Measurements from ENCODE around the gene TMEM115. TPM values are rescaled to one million over a fixed set of nuclear protein-coding genes. Genes with fewer than 3 reads are reported as not detected.

TMEM115 gene
- total and polyA plus RNA-seq, 9 of the 15 experiments (the other 6 are each of a cell fraction or from before 2014, with no cell fraction given): 1.6 to 26.9 (median 14.1) TPM

GRCh38 chr3:50375258-50375931, 16.1 kb upstream of the TMEM115 start:
- WGBS (ENCODE audit: insufficient coverage, low coverage, missing lambda C conversion rate): 5% methylated on average over 5 of the region's 7 CpGs
- no peaks in the 10 kb centered on the region for H4K20me1 ChIP-seq (replicated peaks; ENCODE audit: control insufficient read depth, insufficient read depth, low read length)
- FAIRE-seq (no peak), ATAC-seq (peak; percentile 52; the same call in 2 of the 3 replicates), DNase-seq (ENCODE audit: extremely low read depth in 1 of 4, low spot score in 3 of 4) (peak in 2 of 4 experiments; percentile 41)
- intact Hi-C loops (cut with micrococcal nuclease): no loop called here
- no peak overlapping the region for H3K27ac ChIP-seq (ENCODE audit: extremely low read depth, low read depth, low read length)
- H3K27me3 ChIP-seq (ENCODE audit: control insufficient read depth in 2 of 2, insufficient read depth in 2 of 2, low read length in 2 of 2): peaks cover 0 to 9% of the 10 kb centered on the region in 2 experiments; a peak in 1 of 5 replicates
- CTCF ChIA-PET (ENCODE audit: low intra/inter-chr PET ratio): interaction anchor here (1.9 kb wide), 1 partner anchor 13 kb away, joined by 4 read pairs; no protein-coding TSS in a partner anchor
- no peak overlapping the region for H3K4me3 ChIP-seq
- H3K4me1 ChIP-seq (replicated peaks in 1 of 2; ENCODE audit: control insufficient read depth in 2 of 2, insufficient read depth in 2 of 2, low read length in 2 of 2): peaks cover 12 to 38% of the 10 kb centered on the region in 2 experiments; a peak in 4 of 5 replicates
- in situ Hi-C loops (cut with MboI): no loop called here
- H3K4me2 ChIP-seq (ENCODE audit: insufficient read depth, low read length): no peak overlapping the region
- H3K79me2 ChIP-seq (ENCODE audit: control insufficient read depth, insufficient read depth, low read length): no peaks in the 10 kb centered on the region
- POLR2A ChIA-PET: interaction anchor here (0.6 kb wide), 1 partner anchor 214 kb away, joined by 3 read pairs; no protein-coding TSS in a partner anchor
- no peaks in the 10 kb centered on the region for H3K9me3 ChIP-seq (replicated peaks; ENCODE audit: control insufficient read depth, insufficient read depth, low read depth, low read length)
- TF ChIP-seq CTCF (IDR thresholded peaks at IDR 0.05 in 2 of 3, conservative IDR thresholded peaks at IDR 0.05 in 1 of 3; ENCODE audit: insufficient read depth in 2 of 3, low read depth in 1 of 3, low read length in 3 of 3): peak in 2 of 3 experiments; percentile 20 to 22; a peak in 1 of 6 replicates
- no peak for TF ChIP-seq ATF4 (CRISPR knock-in tag; IDR thresholded peaks at IDR 0.05)
- H2AFZ ChIP-seq (ENCODE audit: low read depth, low read length): no peak overlapping the region
- H3K9ac ChIP-seq (ENCODE audit: insufficient read depth in 1 of 2, low read depth in 2 of 2, low read length in 2 of 2): peak overlapping the region in 1 of 2 experiments; percentile 17; a peak in 2 of 4 replicates
- no peaks in the 10 kb centered on the region for H3K9me1 ChIP-seq (ENCODE audit: control insufficient read depth, insufficient read depth, low read length)
- H3K36me3 ChIP-seq (ENCODE audit: control insufficient read depth, insufficient read depth, low read length): no peaks in the 10 kb centered on the region
- BruUV-seq (replicated peaks): no TSS peak
